Measurements from ENCODE around the gene HCRT.

HCRT gene

DNA sequence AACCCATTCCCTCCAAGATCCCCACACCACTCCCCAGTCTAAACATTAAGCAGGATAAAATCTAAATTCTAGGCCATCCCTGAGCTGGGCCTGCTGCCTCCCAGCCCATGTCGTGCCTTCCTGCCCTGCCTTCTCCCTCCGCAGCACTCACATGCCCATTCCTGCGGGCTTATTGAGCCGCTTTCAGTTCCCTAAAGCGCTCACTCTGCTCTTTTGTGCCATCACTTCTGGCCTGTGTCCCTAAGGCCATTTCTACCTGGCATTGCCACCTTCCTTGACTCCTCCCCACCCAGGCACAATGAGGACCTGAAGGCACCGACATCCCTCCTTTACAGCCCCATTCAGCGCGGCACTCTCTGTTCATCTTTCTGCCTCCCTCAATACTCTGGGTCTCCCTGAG lies 17.4 kb downstream of the HCRT start:
- TF ChIP-seq, protein P1, sequence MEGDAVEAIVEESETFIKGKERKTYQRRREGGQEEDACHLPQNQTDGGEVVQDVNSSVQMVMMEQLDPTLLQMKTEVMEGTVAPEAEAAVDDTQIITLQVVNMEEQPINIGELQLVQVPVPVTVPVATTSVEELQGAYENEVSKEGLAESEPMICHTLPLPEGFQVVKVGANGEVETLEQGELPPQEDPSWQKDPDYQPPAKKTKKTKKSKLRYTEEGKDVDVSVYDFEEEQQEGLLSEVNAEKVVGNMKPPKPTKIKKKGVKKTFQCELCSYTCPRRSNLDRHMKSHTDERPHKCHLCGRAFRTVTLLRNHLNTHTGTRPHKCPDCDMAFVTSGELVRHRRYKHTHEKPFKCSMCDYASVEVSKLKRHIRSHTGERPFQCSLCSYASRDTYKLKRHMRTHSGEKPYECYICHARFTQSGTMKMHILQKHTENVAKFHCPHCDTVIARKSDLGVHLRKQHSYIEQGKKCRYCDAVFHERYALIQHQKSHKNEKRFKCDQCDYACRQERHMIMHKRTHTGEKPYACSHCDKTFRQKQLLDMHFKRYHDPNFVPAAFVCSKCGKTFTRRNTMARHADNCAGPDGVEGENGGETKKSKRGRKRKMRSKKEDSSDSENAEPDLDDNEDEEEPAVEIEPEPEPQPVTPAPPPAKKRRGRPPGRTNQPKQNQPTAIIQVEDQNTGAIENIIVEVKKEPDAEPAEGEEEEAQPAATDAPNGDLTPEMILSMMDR (IDR thresholded peaks at IDR 0.05; ENCODE audit: low read depth, low read length, missing control alignments) = no peak
- Histone ChIP-seq H3K4me3 (ENCODE audit: low read depth, low read length) (no peak overlapping the region), H3K27me3 (replicated peaks) (no peaks in the 10 kb centered on the region), H3K36me3 (replicated peaks) (no peaks in the 10 kb centered on the region), H3K27ac (no peak overlapping the region)
- in situ Hi-C loops (cut with HindIII; ENCODE audit: low pct_ligation_motif_present, low sequenced_read_pairs) = no loop called here
- no peak for DNase-seq

DNA sequence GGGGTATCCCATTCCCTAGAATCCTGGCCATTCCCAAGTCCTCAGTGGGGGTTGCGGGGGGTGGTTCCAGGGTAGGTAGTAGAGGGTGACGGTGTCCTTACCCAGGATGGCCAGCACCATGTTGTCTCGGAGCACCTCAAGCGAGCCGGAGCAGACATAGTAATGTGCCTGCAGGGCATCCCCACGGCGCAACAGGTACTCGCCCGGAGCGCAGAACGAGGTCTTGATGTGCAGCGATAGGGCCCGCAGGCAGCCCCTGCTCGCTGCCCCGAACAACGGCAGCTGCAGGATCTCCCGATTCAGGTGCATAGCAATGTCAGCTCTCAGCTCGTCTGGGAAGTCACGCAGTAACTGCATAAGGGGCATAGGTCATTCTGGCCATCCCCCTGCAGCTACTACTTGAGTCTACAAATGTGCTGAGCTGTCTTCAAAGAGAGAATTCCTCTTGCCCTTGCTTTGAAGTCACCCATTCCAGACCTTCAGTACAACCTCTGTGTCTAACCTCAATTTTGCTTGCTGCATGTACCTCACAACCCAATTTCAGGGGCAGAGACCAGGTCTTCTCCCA lies 19.0 kb downstream of the HCRT start:
- Histone ChIP-seq H3K27ac (no peak overlapping the region), H3K4me3 (ENCODE audit: low read depth, low read length) (no peak overlapping the region), H3K27me3 (replicated peaks) (no peaks in the 10 kb centered on the region), H3K36me3 (replicated peaks) (no peaks in the 10 kb centered on the region)
- in situ Hi-C loops (cut with HindIII; ENCODE audit: low pct_ligation_motif_present, low sequenced_read_pairs) = no loop called here
- no peak for DNase-seq
- TF ChIP-seq, protein P1 (IDR thresholded peaks at IDR 0.05; ENCODE audit: low read depth, low read length, missing control alignments) = no peak

DNA sequence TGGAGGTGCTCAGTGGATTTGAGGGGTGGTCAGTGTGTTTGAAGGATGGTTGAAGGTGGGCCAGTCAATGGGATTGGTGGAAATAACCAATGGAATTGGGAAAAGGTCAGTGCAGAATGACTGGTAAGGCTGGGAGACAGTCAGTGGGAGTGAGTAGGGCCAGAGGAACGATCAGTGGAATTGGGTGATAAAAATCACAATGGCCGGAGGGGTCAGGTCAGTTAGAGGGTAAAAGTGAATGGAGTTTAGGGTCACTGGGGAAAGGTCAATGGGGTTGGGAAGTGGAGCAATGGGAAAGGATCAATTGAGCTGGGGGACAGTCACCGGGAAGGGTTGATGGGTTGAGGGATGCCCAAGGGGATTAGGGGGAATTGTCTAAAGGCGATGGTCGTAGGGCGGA lies 19.5 kb downstream of the HCRT start:
- no peak for DNase-seq
- Histone ChIP-seq H3K4me3 (ENCODE audit: low read depth, low read length) (no peak overlapping the region), H3K27ac (no peak overlapping the region), H3K27me3 (replicated peaks) (no peaks in the 10 kb centered on the region), H3K36me3 (replicated peaks) (no peaks in the 10 kb centered on the region)
- TF ChIP-seq, protein P1 (IDR thresholded peaks at IDR 0.05; ENCODE audit: low read depth, low read length, missing control alignments) = no peak
- in situ Hi-C loops (cut with HindIII; ENCODE audit: low pct_ligation_motif_present, low sequenced_read_pairs) = no loop called here

DNA sequence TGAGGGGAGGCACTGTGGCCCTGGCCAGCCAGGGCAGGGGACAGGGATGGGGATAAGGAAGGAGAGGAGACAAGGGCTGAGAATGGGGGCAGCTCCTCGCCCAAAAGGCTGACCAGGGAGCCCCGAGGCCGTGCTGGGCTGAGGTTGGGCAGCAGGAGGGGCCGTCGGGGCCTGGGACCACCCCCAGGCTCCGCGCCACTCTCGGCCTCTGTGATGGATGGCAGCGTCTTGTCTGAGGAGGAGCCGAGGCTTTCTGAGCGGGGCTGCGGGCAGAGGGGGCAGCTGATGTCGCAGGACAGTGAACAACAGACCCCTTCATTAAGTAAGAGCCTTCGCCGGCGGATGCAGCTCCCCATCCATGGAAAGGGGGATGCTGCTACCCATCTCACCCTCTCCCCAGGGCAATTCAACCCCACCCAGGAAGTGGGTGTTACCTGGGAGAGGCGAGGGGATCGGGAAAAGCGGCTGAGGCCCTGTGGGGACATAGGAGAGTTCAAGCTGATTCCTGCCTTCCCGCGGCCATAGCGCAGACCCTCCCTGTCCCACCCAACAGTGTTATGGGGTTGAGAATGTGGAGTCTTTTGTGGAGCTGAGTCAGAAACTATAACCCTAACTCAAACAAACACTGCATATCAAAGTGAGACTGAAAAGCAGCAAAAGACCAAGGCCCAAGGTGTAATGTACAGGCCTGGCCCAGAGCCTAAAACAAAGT lies 21.4 kb downstream of the HCRT start:
- H3K36me3 ChIP-seq (replicated peaks) = no peaks in the 10 kb centered on the region

DNA sequence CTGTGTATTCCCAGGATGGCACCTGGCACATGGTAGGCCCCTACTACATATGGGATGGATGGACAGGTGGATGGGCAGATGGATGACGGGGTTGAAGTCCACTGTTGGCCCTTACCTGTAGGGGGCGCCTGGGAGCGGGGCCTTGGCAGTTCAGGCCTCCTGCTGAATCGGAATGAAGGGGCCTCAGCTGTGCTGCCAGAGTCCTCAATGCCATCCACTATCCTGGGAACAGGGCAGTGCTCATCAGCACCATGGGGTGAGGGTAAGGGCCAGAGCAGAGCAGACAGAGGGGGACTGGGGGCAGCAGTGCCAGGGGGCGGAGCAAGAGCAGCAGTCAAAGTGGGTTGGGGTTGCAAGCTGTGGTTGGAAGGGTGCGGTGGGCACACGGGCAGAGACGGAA lies 22.1 kb downstream of the HCRT start:
- DNase-seq = no peak
- Histone ChIP-seq H3K4me3 (ENCODE audit: low read depth, low read length) (no peak overlapping the region), H3K27me3 (replicated peaks) (no peaks in the 10 kb centered on the region), H3K27ac (no peak overlapping the region), H3K36me3 (replicated peaks) (no peaks in the 10 kb centered on the region)
- TF ChIP-seq, protein P1 (IDR thresholded peaks at IDR 0.05; ENCODE audit: low read depth, low read length, missing control alignments) = peak; percentile 66
- in situ Hi-C loops (cut with HindIII; ENCODE audit: low pct_ligation_motif_present, low sequenced_read_pairs) = no loop called here

More for the DNA sequence above, 21.4 kb downstream of the HCRT start:
- H3K4me3 ChIP-seq (ENCODE audit: low read depth, low read length) = no peak overlapping the region
- H3K27ac ChIP-seq = no peak overlapping the region
- no peak for DNase-seq
- in situ Hi-C loops (cut with HindIII; ENCODE audit: low pct_ligation_motif_present, low sequenced_read_pairs) = no loop called here
- no peaks in the 10 kb centered on the region for H3K27me3 ChIP-seq (replicated peaks)
- TF ChIP-seq, protein P1 (IDR thresholded peaks at IDR 0.05; ENCODE audit: low read depth, low read length, missing control alignments) = no peak

DNA sequence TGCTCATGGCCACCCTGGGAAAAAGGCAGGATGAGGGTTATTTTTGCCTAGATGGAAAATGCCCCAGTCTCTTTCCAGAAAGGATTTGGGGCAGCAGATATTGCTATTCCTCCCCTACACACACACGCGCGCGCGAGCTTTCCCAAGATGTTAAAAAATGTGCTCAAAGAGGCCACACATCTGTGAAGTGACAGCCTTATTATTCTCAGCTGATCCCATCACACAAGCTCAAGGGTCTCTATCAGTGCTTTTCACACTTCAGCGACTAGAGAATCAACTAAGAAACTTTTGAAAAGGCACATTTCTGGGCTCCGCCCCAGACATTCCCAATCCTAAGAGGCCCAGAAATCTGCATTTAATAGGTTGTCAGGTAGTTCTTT lies 24.7 kb downstream of the HCRT start:
- no peak overlapping the region for H3K27ac ChIP-seq
- no peak overlapping the region for H3K4me3 ChIP-seq (ENCODE audit: low read depth, low read length)
- DNase-seq = no peak
- TF ChIP-seq, protein P1 (IDR thresholded peaks at IDR 0.05; ENCODE audit: low read depth, low read length, missing control alignments) = no peak
- H3K36me3 ChIP-seq (replicated peaks) = no peaks in the 10 kb centered on the region
- in situ Hi-C loops (cut with HindIII; ENCODE audit: low pct_ligation_motif_present, low sequenced_read_pairs) = no loop called here
- H3K27me3 ChIP-seq (replicated peaks) = no peaks in the 10 kb centered on the region
